Measurements from ENCODE around the gene MBD3L2B.
"Not testable (repeated sequence)": the region's sequence is repeated elsewhere in the genome, so short reads cannot be mapped to it uniquely, and the experiment has no call there.

Gene MBD3L2B

DNA sequence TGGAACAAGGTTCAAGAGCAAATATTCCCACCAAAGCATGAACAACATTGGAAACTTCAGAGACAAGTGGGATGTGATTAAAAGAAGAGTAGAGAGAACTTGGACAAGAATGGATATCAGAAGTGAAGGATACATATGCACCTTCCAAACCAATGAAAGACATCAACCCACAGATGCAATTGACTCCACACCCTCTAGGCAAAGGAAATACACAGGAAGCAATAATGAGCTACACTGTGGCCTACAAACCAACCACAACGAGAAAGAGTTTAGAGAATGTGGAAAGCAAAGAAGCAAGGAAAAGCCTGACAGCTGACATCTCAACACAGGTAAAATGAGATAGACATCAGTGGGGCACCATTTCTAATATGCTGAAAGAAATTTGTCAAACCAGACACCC, 7.6 kb upstream of the MBD3L2B start:
- not testable (repeated sequence) for H3K36me3 Mint-ChIP-seq (ENCODE audit: low read depth); H3K4me1 Mint-ChIP-seq; H3K9me3 Mint-ChIP-seq; H3K4me3 Mint-ChIP-seq; H3K27me3 Mint-ChIP-seq (ENCODE audit: low read depth); H3K27ac Mint-ChIP-seq

DNA sequence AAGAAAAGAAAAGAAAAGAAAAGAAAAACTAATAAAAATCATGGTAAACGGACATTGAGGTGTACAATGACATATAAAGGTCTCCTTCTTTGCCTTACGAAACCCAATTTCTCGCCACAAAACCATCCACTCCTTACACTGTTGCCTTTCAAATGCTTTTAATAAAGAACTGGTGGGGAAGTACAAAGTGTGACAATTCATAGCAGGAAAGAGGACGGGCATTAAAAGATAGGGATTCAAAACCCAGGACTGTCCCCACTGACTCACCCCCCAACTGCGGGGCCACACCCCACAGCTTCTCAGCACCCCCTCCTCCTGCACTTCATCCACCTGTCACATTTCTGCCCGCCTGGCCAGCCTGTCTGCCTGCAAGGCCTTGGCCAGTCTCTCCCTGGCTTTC, 2.4 kb downstream of the MBD3L2B start:
- Mint-ChIP-seq H3K4me1 (no peaks in the 10 kb centered on the region), H3K9me3 (peaks cover 4% of the 10 kb centered on the region), H3K27me3 (ENCODE audit: low read depth) (no peaks in the 10 kb centered on the region), H3K27ac (no peak overlapping the region), H3K4me3 (no peak overlapping the region), H3K36me3 (ENCODE audit: low read depth) (no peaks in the 10 kb centered on the region)
- TF ChIP-seq, protein P1, sequence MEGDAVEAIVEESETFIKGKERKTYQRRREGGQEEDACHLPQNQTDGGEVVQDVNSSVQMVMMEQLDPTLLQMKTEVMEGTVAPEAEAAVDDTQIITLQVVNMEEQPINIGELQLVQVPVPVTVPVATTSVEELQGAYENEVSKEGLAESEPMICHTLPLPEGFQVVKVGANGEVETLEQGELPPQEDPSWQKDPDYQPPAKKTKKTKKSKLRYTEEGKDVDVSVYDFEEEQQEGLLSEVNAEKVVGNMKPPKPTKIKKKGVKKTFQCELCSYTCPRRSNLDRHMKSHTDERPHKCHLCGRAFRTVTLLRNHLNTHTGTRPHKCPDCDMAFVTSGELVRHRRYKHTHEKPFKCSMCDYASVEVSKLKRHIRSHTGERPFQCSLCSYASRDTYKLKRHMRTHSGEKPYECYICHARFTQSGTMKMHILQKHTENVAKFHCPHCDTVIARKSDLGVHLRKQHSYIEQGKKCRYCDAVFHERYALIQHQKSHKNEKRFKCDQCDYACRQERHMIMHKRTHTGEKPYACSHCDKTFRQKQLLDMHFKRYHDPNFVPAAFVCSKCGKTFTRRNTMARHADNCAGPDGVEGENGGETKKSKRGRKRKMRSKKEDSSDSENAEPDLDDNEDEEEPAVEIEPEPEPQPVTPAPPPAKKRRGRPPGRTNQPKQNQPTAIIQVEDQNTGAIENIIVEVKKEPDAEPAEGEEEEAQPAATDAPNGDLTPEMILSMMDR (IDR thresholded peaks at IDR 0.05; ENCODE audit: unreplicated experiment in 3 of 3), result no peak

DNA sequence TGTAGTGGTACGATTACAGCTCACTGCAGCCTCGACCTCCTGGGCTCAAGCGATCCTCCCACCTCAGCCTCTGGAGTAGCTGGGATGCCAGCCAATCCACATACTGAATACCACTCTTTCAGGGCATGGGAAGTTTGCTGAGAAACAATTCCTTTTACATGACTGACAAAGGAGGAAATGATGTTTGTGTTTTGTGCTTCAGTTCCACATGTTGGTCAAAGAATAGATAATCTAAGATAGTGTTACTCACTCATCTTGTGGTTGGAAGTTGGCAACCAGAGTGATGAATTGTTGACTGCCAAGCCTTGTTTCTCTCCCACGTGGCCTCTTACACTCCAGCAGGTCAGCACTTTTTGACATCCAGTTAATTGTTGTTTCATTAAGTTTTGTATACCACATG, 7.6 kb downstream of the MBD3L2B start:
- Mint-ChIP-seq H3K9me3 (peaks cover 11% of the 10 kb centered on the region), H3K36me3 (ENCODE audit: low read depth) (no peaks in the 10 kb centered on the region), H3K4me3 (no peak overlapping the region), H3K4me1 (no peaks in the 10 kb centered on the region), H3K27me3 (ENCODE audit: low read depth) (peaks cover 5% of the 10 kb centered on the region), H3K27ac (no peak overlapping the region)
- TF ChIP-seq, protein P1 (IDR thresholded peaks at IDR 0.05; ENCODE audit: unreplicated experiment in 3 of 3), result no peak

DNA sequence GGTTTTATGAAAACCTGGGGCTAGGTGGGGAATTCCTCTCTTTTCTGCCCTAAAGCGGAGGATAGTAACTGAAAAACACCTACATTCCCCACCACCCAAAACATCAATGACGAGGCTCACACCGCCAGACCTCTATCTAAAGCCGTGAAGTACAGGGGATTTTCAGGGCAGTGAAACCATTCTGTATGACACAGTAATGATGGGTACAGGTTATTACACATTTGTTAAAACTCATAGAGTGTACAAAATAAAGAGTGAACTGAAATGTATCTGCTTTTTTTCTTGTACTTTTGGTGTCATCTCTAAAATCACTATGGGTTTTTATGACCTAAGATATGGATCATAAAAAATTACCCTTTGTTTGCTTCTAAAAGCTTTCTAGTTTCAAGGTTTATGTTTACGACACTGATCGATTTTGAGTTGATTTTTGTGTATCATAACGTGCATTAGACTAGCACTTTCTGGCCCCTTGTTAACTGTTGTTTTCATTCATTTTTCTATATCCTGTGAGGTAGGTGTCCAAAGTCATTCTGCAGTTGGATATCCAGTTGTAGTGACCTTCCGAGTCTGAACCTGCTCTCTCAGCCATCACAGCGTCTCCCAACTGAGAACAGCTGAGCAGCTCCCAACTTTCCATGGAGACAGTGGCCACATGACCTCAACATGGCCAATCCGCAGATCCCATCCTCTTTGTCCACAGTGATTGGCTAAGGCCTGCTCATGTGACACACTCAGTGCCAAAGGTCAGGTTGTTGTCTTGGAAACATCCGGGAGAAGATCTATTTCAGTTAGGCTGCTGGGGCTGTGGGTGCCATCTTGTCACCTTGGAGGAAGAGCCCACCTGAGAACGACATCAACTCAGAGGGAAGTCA, 10.3 kb downstream of the MBD3L2B start:
- TF ChIP-seq, protein P1 (IDR thresholded peaks at IDR 0.05; ENCODE audit: unreplicated experiment in 3 of 3), result no peak
- Mint-ChIP-seq H3K4me1 (no peaks in the 10 kb centered on the region), H3K36me3 (ENCODE audit: low read depth) (no peaks in the 10 kb centered on the region), H3K9me3 (peaks cover 18% of the 10 kb centered on the region), H3K4me3 (no peak overlapping the region), H3K27ac (no peak overlapping the region), H3K27me3 (ENCODE audit: low read depth) (peaks cover 10% of the 10 kb centered on the region)

DNA sequence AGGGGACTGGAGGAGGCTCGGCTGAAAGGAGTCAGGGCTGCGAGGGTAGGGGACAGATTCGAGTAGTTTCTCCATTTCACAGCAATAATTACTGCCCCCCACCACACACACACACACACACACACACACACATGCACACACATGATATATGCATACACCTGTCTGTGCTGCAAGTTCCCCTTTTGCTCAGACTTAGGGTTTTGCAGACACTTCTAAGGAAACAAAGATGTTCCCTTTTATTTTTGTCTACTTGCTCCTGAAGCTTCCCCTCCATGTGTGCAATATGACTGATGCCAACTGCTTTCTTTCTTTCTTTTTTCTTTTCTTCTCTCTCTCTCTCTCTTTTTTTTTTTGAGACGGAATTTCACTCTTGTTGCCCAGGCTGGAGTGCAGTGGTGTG, 13.4 kb downstream of the MBD3L2B start:
- Mint-ChIP-seq H3K4me3 (no peak overlapping the region), H3K36me3 (ENCODE audit: low read depth) (no peaks in the 10 kb centered on the region), H3K27me3 (ENCODE audit: low read depth) (peaks cover 10% of the 10 kb centered on the region), H3K27ac (no peak overlapping the region), H3K9me3 (peaks cover 12% of the 10 kb centered on the region), H3K4me1 (no peaks in the 10 kb centered on the region)
- TF ChIP-seq, protein P1 (IDR thresholded peaks at IDR 0.05; ENCODE audit: unreplicated experiment in 3 of 3), result no peak

DNA sequence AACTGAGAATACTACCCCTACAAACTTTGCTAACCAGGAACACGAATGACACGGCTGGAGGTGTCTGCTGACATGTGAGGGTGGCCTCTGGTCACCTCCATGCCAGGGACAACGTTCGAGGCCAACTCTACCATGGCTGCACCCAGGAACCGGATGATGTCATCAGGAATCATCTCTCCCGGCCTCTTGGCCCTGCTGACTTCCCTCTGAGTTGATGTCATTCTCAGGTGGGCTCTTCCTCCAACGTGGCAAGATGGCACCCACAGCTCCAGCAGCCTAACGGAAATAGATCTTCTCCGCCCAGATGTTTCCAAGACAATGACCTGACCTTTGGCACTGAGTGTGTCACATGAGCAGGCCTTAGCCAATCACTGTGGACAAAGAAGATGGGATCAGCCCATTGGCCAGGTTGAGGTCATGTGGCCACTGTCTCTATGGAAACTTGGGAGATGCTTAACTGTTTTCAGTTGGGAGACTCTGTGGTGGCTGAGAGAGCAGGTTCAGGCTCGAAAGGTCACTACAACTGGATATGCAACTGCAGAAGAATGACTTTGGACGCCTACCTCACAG, 15.0 kb downstream of the MBD3L2B start:
- H3K36me3 Mint-ChIP-seq (ENCODE audit: low read depth), result no peaks in the 10 kb centered on the region
- TF ChIP-seq, protein P1 (IDR thresholded peaks at IDR 0.05; ENCODE audit: unreplicated experiment in 3 of 3), result no peak
- no peak overlapping the region for H3K4me3 Mint-ChIP-seq
- H3K27me3 Mint-ChIP-seq (ENCODE audit: low read depth), result peaks cover 15% of the 10 kb centered on the region
- no peaks in the 10 kb centered on the region for H3K4me1 Mint-ChIP-seq
- peaks cover 12% of the 10 kb centered on the region for H3K9me3 Mint-ChIP-seq
- no peak overlapping the region for H3K27ac Mint-ChIP-seq
